Endodermal cell (in vitro differentiated cells): ENCODE results near the gene F2RL2. TPM values are rescaled to one million over a fixed set of nuclear protein-coding genes. Genes with fewer than 3 reads are reported as not detected.

Experiments used
- DNase-seq: peaks from one replicate; pipeline ENCODE4 v3.0.0-alpha.2; 2017
- H3K27ac ChIP-seq: 2 replicates; pipeline ENCODE4 v1.5.1; 2013; ENCODE audit warnings: mild to moderate bottlenecking, low read depth, low read length, moderate library complexity
- H3K27me3 ChIP-seq: 2 replicates; pipeline ENCODE4 v1.6.1; 2013; ENCODE audit warnings: mild to moderate bottlenecking, low read length, moderate library complexity; ENCODE audit not compliant: insufficient read depth, control insufficient read depth, poor library complexity, severe bottlenecking
- H3K36me3 ChIP-seq: 2 replicates; pipeline ENCODE4 v1.7.0; 2013; ENCODE audit warnings: mild to moderate bottlenecking, low read length, moderate library complexity; ENCODE audit not compliant: control insufficient read depth, insufficient read depth
- H3K4me1 ChIP-seq: one replicate; pipeline ENCODE4 v1.7.0; 2013; ENCODE audit warnings: low read length; ENCODE audit not compliant: control insufficient read depth, insufficient read depth
- H3K4me3 ChIP-seq: 2 replicates; pipeline ENCODE4 v1.5.1; 2013; ENCODE audit warnings: mild to moderate bottlenecking, low read length, moderate library complexity
- H3K9ac ChIP-seq: 2 replicates; pipeline ENCODE4 v1.6.1; 2013; ENCODE audit warnings: mild to moderate bottlenecking, low read length, moderate library complexity; ENCODE audit not compliant: poor library complexity, severe bottlenecking; ENCODE audit errors: extremely low read depth
- H3K9me3 ChIP-seq: 2 replicates; pipeline ENCODE4 v1.6.1; 2013; ENCODE audit warnings: mild to moderate bottlenecking, low read length, moderate library complexity; ENCODE audit not compliant: control insufficient read depth
- H3K27ac Mint-ChIP-seq: 2 replicates; pipeline ENCODE4 v1.8.0; 2020; ENCODE audit warnings: mixed read lengths
- H3K27me3 Mint-ChIP-seq: 2 replicates; pipeline ENCODE4 v1.8.0; 2021; ENCODE audit warnings: mild to moderate bottlenecking, mixed read lengths; ENCODE audit not compliant: insufficient read depth
- H3K36me3 Mint-ChIP-seq: 2 replicates; pipeline ENCODE4 v1.8.0; 2020; ENCODE audit warnings: low read depth, mixed read lengths
- H3K4me1 Mint-ChIP-seq: 2 replicates; pipeline ENCODE4 v1.8.0; 2020; ENCODE audit warnings: mixed read lengths
- H3K4me3 Mint-ChIP-seq: 2 replicates; pipeline ENCODE4 v1.8.0; 2020; ENCODE audit warnings: mild to moderate bottlenecking, moderate library complexity, mixed read lengths
- H3K9me3 Mint-ChIP-seq: 2 replicates; pipeline ENCODE4 v1.8.0; 2020; ENCODE audit warnings: mild to moderate bottlenecking, mixed read lengths
- WGBS, 2 experiments: methylation state at CpG; one replicate each; pipeline versions ENCODE4 v1.1.5 to v1.1.7; 2013; ENCODE audit warnings: missing lambda C conversion rate in 2 of 2, mixed read lengths in 1 of 2; ENCODE audit not compliant: insufficient coverage in 1 of 2, insufficient read length in 1 of 2; 5-methylcytosine and 5-hydroxymethylcytosine counted together
- total RNA-seq, 2 donors: library from RNA; stranded (reverse); fragmentation: NEBNext Ultra II Directional in 1 of 2; extraction: Animal tissue kit (Norgen Biotek cat#: 25700) in 1 of 2; gene quantifications; 2 replicates in 1 of 2; 3 replicates in 1 of 2; pipeline ENCODE4 v1.2.1, GENCODE V29; 2021
- TF ChIP-seq, protein P1 (sequence below): fragments of 200-600 bp; sonication (generic); conservative IDR thresholded peaks from 2 replicates; pipeline ENCODE4 v1.5.0; 2021; ENCODE audit warnings: antibody characterized with exemption, mild to moderate bottlenecking

Gene F2RL2
- total RNA-seq, 2 donors from 2014 or later = 0.18 to 0.53 TPM

DNA sequence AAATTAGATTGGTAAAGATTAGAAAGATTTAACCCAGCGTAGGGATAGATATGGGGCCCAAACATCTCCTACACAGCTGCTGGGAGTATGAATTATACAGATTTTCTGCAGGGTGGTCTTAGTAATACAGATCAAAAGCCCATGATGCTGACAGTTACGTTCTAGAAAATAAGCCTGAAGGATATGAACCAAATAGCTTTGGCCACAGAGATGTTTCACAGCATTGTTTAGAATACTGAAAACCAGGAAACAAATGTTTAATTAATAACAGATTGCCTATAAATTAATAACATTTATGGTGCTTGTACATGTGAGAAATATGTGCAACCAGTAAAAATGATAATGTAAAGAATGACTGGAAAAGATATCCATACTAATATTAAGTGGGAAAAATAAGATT, 24.7 kb downstream of the F2RL2 start:
- no peak overlapping the region for H3K27ac Mint-ChIP-seq
- H3K4me3 ChIP-seq = no peak overlapping the region
- TF ChIP-seq, protein P1, sequence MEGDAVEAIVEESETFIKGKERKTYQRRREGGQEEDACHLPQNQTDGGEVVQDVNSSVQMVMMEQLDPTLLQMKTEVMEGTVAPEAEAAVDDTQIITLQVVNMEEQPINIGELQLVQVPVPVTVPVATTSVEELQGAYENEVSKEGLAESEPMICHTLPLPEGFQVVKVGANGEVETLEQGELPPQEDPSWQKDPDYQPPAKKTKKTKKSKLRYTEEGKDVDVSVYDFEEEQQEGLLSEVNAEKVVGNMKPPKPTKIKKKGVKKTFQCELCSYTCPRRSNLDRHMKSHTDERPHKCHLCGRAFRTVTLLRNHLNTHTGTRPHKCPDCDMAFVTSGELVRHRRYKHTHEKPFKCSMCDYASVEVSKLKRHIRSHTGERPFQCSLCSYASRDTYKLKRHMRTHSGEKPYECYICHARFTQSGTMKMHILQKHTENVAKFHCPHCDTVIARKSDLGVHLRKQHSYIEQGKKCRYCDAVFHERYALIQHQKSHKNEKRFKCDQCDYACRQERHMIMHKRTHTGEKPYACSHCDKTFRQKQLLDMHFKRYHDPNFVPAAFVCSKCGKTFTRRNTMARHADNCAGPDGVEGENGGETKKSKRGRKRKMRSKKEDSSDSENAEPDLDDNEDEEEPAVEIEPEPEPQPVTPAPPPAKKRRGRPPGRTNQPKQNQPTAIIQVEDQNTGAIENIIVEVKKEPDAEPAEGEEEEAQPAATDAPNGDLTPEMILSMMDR = no peak
- no peaks in the 10 kb centered on the region for H3K9me3 ChIP-seq
- no peaks in the 10 kb centered on the region for H3K4me1 ChIP-seq
- H3K9me3 Mint-ChIP-seq = no peaks in the 10 kb centered on the region
- no peaks in the 10 kb centered on the region for H3K36me3 ChIP-seq
- DNase-seq = no peak
- no peak overlapping the region for H3K4me3 Mint-ChIP-seq
- peaks cover 6% of the 10 kb centered on the region for H3K4me1 Mint-ChIP-seq
- H3K9ac ChIP-seq = no peak overlapping the region
- no peak overlapping the region for H3K27ac ChIP-seq
- 86 to 87% methylated on average over 1 to 2 of the region's 2 CpGs for WGBS, 2 experiments
- peaks cover 6% of the 10 kb centered on the region for H3K27me3 ChIP-seq
- H3K27me3 Mint-ChIP-seq = peaks cover 6% of the 10 kb centered on the region
- H3K36me3 Mint-ChIP-seq = no peaks in the 10 kb centered on the region

DNA sequence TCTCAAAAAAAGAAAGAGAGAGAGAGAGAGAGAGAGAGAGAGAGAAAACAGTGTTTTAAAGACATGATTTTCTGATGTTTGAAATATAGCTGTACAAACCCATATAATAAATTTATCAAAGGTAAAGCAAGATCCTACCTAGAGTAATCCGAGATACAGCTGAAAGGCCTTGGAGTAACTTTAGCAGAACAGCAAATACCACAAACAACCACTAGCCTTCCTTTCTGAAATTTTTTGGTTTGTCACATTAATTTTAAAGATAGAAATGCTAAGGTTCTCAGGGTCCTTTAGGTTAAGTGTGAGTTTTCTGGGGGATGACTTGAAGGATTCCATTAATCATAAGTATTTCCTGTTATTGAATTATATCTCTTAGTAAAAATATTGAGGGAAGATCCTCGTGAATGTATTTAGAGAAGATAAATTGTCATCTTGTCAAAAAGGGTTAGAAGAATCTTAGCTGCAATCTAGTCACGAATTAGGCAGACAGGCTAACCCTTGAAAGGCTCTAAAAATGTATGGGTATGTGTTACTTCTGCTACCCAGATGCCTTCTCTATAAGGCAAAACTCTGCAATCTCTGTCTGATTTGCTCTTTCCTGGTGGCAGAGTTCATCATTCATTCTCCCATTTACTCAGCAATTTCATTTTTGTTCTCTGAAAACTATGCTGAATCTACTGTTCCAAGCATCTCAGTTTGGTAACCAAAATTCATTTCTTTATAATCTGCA, 27.3 kb downstream of the F2RL2 start:
- H3K4me3 Mint-ChIP-seq = no peak overlapping the region
- Histone ChIP-seq H3K9me3 (no peaks in the 10 kb centered on the region), H3K27me3 (peaks cover 6% of the 10 kb centered on the region), H3K36me3 (no peaks in the 10 kb centered on the region), H3K4me3 (no peak overlapping the region), H3K4me1 (no peaks in the 10 kb centered on the region), H3K27ac (no peak overlapping the region), H3K9ac (no peak overlapping the region)
- WGBS, 2 experiments = 83 to 90% methylated on average over 2 to 3 of the region's 3 CpGs
- H3K27ac Mint-ChIP-seq = no peak overlapping the region
- peaks cover 5% of the 10 kb centered on the region for H3K4me1 Mint-ChIP-seq
- H3K9me3 Mint-ChIP-seq = no peaks in the 10 kb centered on the region
- DNase-seq = no peak
- TF ChIP-seq, protein P1 = no peak
- peaks cover 17% of the 10 kb centered on the region for H3K27me3 Mint-ChIP-seq
- H3K36me3 Mint-ChIP-seq = no peaks in the 10 kb centered on the region

DNA sequence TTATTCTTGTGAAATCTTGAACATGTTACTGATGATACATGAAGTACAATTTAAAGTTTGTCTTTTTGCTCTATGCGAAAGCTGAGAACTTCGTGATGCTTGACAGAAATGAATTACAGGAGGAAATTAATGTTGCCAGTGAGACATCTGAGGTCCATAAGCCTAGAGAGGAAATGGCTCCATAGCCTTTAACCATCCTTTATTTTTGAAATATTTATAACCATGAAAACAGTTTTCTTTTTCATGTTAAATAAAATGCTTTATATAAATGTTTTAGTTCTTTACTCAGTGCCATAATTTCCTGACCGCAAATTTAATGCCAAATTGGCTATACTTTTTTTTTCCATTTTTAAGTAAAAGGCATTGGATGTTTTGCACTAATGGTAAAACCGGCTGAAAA, 29.1 kb downstream of the F2RL2 start:
- H3K9ac ChIP-seq = no peak overlapping the region
- no peak overlapping the region for H3K4me3 Mint-ChIP-seq
- no peak for DNase-seq
- no peaks in the 10 kb centered on the region for H3K9me3 Mint-ChIP-seq
- WGBS, 2 experiments = 99 to 100% methylated on average over 3 to 4 of the region's 4 CpGs
- H3K4me1 ChIP-seq = no peaks in the 10 kb centered on the region
- H3K27ac Mint-ChIP-seq = no peak overlapping the region
- no peaks in the 10 kb centered on the region for H3K36me3 ChIP-seq
- TF ChIP-seq, protein P1 = no peak
- H3K27ac ChIP-seq = no peak overlapping the region
- H3K27me3 Mint-ChIP-seq = peaks cover 17% of the 10 kb centered on the region
- H3K4me3 ChIP-seq = no peak overlapping the region
- H3K9me3 ChIP-seq = no peaks in the 10 kb centered on the region
- H3K27me3 ChIP-seq = peaks cover 6% of the 10 kb centered on the region
- H3K36me3 Mint-ChIP-seq = no peaks in the 10 kb centered on the region
- H3K4me1 Mint-ChIP-seq = no peaks in the 10 kb centered on the region
